Kidney tubule cell (primary cell): Measurements from ENCODE around the gene WNK1.
"Not testable (repeated sequence)": the region's sequence is repeated elsewhere in the genome, so short reads cannot be mapped to it uniquely, and the experiment has no call there.

ENCODE experiments used
- DNase-seq: peaks from one replicate; pipeline ENCODE4 v3.0.0-alpha.2; 2018; ENCODE audit warnings: low spot score

Gene WNK1

GRCh38 chr12:817941-818600, 65.7 kb downstream of the WNK1 start:
- no peak for DNase-seq

GRCh38 chr12:818733-819132, 66.4 kb downstream of the WNK1 start:
- DNase-seq: no peak

- DNase-seq: no peak
These were observed 68.0 kb downstream of the WNK1 start for GRCh38 chr12:820336-820735.

DNA sequence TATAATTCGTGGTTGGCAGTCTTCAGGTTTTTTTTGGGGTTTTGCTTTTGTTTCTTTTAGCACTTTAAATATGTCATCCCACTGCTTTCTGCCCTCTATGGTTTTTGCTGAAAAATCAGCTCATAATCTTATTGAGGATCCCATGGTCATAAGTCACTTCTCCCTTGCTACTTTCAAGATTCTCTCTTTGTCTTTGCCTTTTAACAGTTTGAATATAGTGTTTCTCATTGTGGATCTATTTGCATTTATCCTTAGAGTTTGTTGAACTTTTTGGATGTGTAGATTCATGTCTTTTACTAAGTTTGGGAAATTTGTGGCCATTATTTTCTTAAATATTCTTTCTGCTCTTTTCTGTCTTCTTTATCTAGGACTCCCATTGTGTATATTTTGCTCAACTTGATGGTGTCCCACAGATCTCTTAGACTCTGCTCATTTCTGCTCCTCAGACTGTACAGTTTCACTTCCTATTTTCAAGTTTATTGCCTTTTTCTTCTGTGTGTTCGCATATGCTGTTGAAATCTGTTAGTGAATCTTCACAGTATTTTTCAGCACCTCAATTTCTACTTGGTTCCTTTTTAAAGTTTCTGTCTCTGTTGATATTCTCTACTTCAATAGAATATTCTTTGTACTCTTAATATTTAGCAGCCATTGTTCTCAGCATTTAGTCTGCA, 70.8 kb downstream of the WNK1 start:
- no peak for DNase-seq

GRCh38 chr12:826331-826730, 74.0 kb downstream of the WNK1 start:
- no peak for DNase-seq

DNA sequence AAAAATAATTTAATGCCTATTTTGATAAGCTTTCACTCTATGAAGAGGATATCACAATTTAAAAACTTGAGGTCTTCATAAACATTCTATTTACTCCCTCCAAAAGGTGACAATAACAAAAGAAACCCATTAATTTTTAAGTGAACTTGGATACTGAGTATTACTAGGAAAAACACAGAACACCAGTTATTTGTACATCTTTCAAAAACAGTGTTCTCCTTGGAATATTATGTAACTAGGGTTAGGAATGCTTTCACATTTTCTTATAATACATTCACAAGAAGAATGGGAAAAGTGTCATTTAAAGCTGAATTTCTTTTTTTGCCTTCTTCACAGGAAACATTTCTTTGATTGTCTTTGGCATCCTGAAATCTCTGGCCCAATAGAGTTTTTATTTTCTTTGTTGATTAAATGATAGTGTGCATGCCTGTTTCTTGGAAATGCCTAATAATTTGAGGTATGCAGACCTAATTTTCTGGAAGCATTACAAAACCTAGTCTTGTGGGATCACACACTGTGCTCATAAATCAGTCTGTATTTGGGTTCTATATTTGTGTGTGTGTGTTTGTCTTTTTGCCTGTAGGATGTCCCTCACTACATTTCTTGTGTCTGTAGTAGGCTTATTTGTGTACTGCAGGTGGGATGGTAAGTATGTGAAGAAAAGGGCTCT, 76.5 kb downstream of the WNK1 start:
- DNase-seq: no peak

GRCh38 chr12:830111-830867, 77.9 kb downstream of the WNK1 start:
- DNase-seq: no peak

DNA sequence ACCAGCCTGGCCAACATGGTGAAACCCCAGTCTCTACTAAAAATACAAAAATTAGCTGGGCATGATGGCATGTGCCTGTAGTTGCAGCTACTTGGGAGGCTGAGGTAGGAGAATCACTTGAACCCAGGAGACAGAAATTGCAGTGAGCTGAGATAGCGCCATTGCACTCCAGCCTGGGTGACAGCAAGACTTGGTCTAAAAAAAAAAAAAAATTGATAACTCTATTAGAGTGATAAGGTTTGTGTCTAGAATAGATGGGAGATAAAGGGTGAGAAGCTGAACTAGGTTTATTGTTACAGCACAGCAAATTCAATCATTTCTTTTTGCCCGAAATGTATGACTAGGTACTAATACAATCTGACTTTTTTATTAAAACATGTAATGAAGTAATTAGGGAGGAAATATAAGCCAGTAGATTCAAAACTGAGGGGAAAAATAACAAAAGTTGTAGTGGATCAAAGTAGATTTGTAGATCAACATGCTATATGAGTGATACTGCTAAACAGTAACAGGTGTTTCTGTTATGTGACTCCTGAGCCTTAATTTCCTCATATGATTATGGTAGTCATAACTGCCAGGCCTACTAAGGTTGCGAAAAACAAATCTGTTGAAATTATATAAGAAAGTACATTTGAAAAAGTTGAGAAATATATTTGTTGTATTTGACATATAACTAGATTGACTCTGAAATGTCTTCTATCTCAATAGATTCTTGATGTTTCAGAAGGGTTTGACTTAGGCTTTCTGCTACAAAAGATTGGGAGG, 83.6 kb downstream of the WNK1 start:
- no peak for DNase-seq

- DNase-seq: no peak
These were observed 84.6 kb downstream of the WNK1 start for GRCh38 chr12:836952-837351.

DNA sequence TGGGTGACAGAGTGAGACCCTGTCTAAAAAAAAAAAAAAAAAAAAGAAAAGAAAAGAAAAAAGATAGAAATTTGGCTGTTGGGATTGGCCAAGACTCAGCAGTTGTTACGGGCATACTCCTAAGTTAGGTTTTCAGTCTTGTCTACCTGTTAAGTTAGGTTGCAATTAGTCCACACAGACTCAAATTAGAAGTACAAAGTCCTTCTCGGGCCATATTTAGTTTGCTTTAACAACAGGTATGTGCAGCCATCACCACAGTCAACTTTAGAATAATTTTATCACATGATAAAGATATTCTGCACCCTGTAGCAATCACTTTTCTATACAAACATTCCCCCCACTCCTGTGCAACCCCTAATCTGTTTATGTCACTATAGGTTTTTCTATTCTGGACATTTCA, 85.2 kb downstream of the WNK1 start:
- DNase-seq: no peak

DNA sequence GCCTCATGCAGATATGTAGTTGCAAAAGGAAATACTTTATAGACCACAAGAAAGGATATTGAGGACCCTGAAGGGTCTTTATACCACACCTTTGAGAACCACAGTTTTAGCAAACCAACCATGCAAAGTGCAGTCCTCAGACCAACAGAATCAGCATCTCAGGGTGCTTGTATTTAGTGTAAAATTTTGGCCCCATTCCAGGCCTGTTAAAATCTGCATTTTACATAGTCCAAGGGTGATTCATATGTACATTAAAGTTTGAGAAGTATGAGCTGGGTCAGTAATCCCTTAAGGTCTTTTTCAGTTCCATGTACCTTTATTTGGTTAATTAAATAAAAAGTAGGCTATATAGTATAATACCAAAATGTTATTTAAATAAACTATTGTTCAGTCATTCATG, 91.2 kb downstream of the WNK1 start:
- DNase-seq: no peak

DNA sequence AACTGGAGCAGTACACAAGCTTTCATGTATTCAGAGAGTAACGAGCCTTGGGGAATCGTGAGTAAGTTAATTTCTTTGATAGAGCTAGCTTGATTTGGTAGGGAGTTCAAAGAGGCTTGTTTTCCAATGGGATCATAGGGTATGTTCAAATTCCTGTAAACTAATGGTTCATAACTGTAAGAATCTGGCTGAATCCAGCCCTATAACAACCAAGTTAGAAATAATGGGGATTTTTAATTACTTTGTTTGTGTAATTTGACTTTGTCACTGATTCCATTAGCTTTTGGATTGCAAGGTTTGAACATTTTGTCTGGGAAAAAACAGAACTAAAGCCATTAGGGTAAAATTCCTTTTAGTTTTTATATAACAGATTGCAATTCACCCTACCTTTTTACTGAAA, 94.0 kb downstream of the WNK1 start:
- DNase-seq: peak; percentile 12

- peak; percentile 44 for DNase-seq
These were observed 95.9 kb downstream of the WNK1 start for GRCh38 chr12:848173-848865.

DNA sequence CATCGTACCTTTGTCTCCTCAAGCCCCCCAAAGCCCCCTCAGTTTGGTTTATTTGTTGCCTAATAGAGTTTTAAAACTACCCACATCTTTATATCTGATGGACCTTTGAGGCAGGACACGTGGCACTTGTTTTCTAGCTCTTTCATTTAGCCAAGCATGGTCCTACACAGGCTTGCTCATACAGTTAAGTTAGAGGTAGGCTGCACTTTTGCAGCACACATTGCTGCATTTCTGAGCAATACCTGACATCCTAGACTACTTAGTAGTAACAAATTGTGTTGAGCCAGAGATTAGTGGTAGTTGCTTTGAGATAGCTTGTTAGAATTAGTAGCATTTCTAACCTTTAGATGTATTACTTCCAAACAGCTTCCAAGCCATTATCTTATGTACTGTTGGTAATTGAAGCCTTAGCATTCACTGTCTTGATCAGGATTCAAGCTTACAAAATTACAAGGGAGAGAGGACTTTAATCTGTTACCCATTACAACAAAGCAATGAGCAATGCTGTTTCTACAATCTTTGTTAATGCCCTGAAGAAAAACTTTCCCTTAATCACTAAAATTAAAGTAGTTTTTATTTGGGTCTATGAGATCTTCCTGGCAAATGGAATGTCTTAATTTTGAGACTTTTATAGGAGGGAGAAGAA, 96.6 kb downstream of the WNK1 start:
- peak; percentile 26 for DNase-seq

GRCh38 chr12:849733-850437, 97.5 kb downstream of the WNK1 start:
- DNase-seq: not testable (repeated sequence)

- no peak for DNase-seq
These were observed 99.0 kb downstream of the WNK1 start for GRCh38 chr12:851343-851742.

- DNase-seq: no peak
These were observed 99.5 kb downstream of the WNK1 start for GRCh38 chr12:851913-852312.

DNA sequence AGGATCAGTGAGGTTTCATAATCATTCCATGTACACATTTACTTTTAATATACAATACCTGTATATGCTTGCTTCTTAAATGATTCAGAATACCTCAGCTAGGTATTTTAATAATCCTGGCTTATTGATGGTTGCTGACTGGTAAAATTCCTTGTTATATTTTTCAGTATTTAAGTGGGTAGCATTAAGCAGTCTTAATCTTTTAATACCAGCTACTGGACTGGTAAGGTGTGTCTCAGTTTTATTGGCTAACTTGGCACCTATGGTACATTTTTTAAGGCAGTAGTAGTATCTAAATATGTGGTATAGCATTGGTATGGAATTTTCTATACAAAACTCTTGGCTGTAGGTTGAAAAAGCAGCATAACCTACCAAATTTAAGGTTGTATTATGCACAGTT, 100.5 kb downstream of the WNK1 start:
- DNase-seq: no peak

- peak; percentile 25 for DNase-seq
These were observed 105.2 kb downstream of the WNK1 start for GRCh38 chr12:857611-858010.

- no peak for DNase-seq
These were observed 110.0 kb downstream of the WNK1 start for GRCh38 chr12:862303-862911.
